H9 (cell line): ENCODE measurements around the gene CACNA1D. TPM values are rescaled to one million over a fixed set of nuclear protein-coding genes. Genes with fewer than 3 reads are reported as not detected.

ENCODE experiments used
- DNase-seq: peaks from one replicate; pipeline ENCODE4 v3.0.0-alpha.2; 2017
- H2AFZ ChIP-seq: one replicate; pipeline ENCODE4 v1.6.1; 2013; ENCODE audit warnings: mild to moderate bottlenecking, low read length, control low read depth, moderate library complexity
- H2AK5ac ChIP-seq: 2 replicates; pipeline ENCODE4 v1.6.1; 2013; ENCODE audit warnings: low read length, control low read depth, mixed read lengths; ENCODE audit not compliant: insufficient read length
- H2BK120ac ChIP-seq: one replicate; pipeline ENCODE4 v1.6.1; 2013; ENCODE audit warnings: low read depth, mild to moderate bottlenecking, low read length, control low read depth, inconsistent platforms; ENCODE audit not compliant: poor library complexity, severe bottlenecking
- H2BK12ac ChIP-seq: 2 replicates; pipeline ENCODE4 v1.6.1; 2013; ENCODE audit warnings: low read length, control low read depth, mixed read lengths, low read depth; ENCODE audit not compliant: insufficient read length
- H2BK15ac ChIP-seq: 2 replicates; pipeline ENCODE4 v1.6.1; 2013; ENCODE audit warnings: low read depth, low read length, control low read depth
- H2BK20ac ChIP-seq: one replicate; pipeline ENCODE4 v1.6.1; 2013; ENCODE audit warnings: low read depth, mild to moderate bottlenecking, low read length, control low read depth, inconsistent platforms; ENCODE audit not compliant: poor library complexity, severe bottlenecking
- H2BK5ac ChIP-seq: 2 replicates; pipeline ENCODE4 v1.6.1; 2013; ENCODE audit warnings: low read length, control low read depth, mixed read lengths; ENCODE audit not compliant: insufficient read length
- H3K14ac ChIP-seq: 2 replicates; pipeline ENCODE4 v1.6.1; 2013; ENCODE audit warnings: low read length, control low read depth; ENCODE audit not compliant: insufficient read depth
- H3K18ac ChIP-seq: 2 replicates; pipeline ENCODE4 v1.6.1; 2013; ENCODE audit warnings: low read depth, mild to moderate bottlenecking, mixed read lengths, low read length, control low read depth; ENCODE audit not compliant: insufficient read length
- H3K23ac ChIP-seq: 2 replicates; pipeline ENCODE4 v1.6.1; 2013; ENCODE audit warnings: low read length, control low read depth, mixed read lengths, low read depth; ENCODE audit not compliant: insufficient read length
- H3K23me2 ChIP-seq: 2 replicates; pipeline ENCODE4 v1.6.1; 2013; ENCODE audit warnings: low read depth, mild to moderate bottlenecking, mixed read lengths, low read length, control low read depth; ENCODE audit not compliant: insufficient read length, poor library complexity, severe bottlenecking
- H3K27ac ChIP-seq: 2 replicates; pipeline ENCODE4 v1.5.1; 2013; ENCODE audit warnings: low read length, control low read depth, mixed read lengths, low read depth; ENCODE audit not compliant: insufficient read length
- H3K27me3 ChIP-seq: 2 replicates; pipeline ENCODE4 v1.6.1; 2013; ENCODE audit warnings: low read length, control low read depth, inconsistent platforms; ENCODE audit not compliant: insufficient read depth
- H3K4ac ChIP-seq: 2 replicates; pipeline ENCODE4 v1.6.1; 2013; ENCODE audit warnings: low read depth, mild to moderate bottlenecking, control low read depth, inconsistent platforms, low read length, moderate library complexity
- H3K4me1 ChIP-seq: 2 replicates; pipeline ENCODE4 v1.6.1; 2013; ENCODE audit warnings: low read length, control low read depth, inconsistent platforms; ENCODE audit not compliant: insufficient read depth
- H3K4me2 ChIP-seq: 2 replicates; pipeline ENCODE4 v1.6.1; 2013; ENCODE audit warnings: low read length, control low read depth, mixed read lengths; ENCODE audit not compliant: insufficient read length, insufficient read depth
- H3K56ac ChIP-seq: 2 replicates; pipeline ENCODE4 v1.6.1; 2013; ENCODE audit warnings: low read depth, mild to moderate bottlenecking, mixed read lengths, low read length, control low read depth; ENCODE audit not compliant: insufficient read length
- H3K79me1 ChIP-seq: 2 replicates; pipeline ENCODE4 v1.6.1; 2013; ENCODE audit warnings: low read depth, mild to moderate bottlenecking, moderate library complexity, low read length, control low read depth, inconsistent platforms; ENCODE audit not compliant: insufficient read depth, poor library complexity, severe bottlenecking
- H3K79me2 ChIP-seq: 2 replicates; pipeline ENCODE4 v1.6.1; 2013; ENCODE audit warnings: low read length, control low read depth, inconsistent platforms; ENCODE audit not compliant: insufficient read depth
- H3K9ac ChIP-seq: 2 replicates; pipeline ENCODE4 v1.6.1; 2013; ENCODE audit warnings: low read length, control low read depth, mixed read lengths; ENCODE audit not compliant: insufficient read length; ENCODE audit errors: extremely low read depth
- H3K9me3 ChIP-seq: one replicate; pipeline ENCODE4 v1.6.1; 2013; ENCODE audit warnings: low read depth, low read length, inconsistent platforms; ENCODE audit not compliant: control insufficient read depth
- H3T11ph ChIP-seq: one replicate; pipeline ENCODE4 v1.6.1; 2013; ENCODE audit warnings: mild to moderate bottlenecking, low read length, control low read depth, inconsistent platforms
- H4K20me1 ChIP-seq: one replicate; pipeline ENCODE4 v1.6.1; 2013; ENCODE audit not compliant: control insufficient read depth, insufficient read length, insufficient read depth
- H4K5ac ChIP-seq: 2 replicates; pipeline ENCODE4 v1.6.1; 2013; ENCODE audit warnings: low read depth, mild to moderate bottlenecking, mixed read lengths, low read length, control low read depth; ENCODE audit not compliant: insufficient read length
- H4K8ac ChIP-seq: replicated peaks from 2 replicates; pipeline ENCODE4 v1.6.1; 2013; ENCODE audit warnings: low read length, control low read depth, mixed read lengths, low read depth; ENCODE audit not compliant: insufficient read length
- H4K91ac ChIP-seq: 2 replicates; pipeline ENCODE4 v1.6.1; 2013; ENCODE audit warnings: low read depth, mild to moderate bottlenecking, moderate library complexity, mixed read lengths, low read length, control low read depth; ENCODE audit not compliant: insufficient read length
- H3K27ac Mint-ChIP-seq, 3 experiments: 2 replicates in 2 of 3; 3 replicates in 1 of 3; pipeline ENCODE4 v1.8.0; 2020 to 2021; ENCODE audit warnings: mixed read lengths in 3 of 3, mild to moderate bottlenecking in 1 of 3, moderate library complexity in 1 of 3
- H3K27me3 Mint-ChIP-seq: 2 replicates; pipeline ENCODE4 v1.8.0; 2021; ENCODE audit warnings: low read depth, mild to moderate bottlenecking, moderate library complexity, mixed read lengths
- H3K36me3 Mint-ChIP-seq, 3 experiments: 2 replicates in 2 of 3; 3 replicates in 1 of 3; pipeline ENCODE4 v1.8.0; 2020 to 2021; ENCODE audit warnings: low read depth in 3 of 3, mixed read lengths in 3 of 3; ENCODE audit not compliant: insufficient read depth in 1 of 3
- H3K4me1 Mint-ChIP-seq, 2 experiments: 2 replicates each; pipeline ENCODE4 v1.8.0; 2020; ENCODE audit warnings: mixed read lengths in 2 of 2
- H3K4me3 Mint-ChIP-seq, 2 experiments: 2 replicates in 1 of 2; 3 replicates in 1 of 2; pipeline ENCODE4 v1.8.0; 2020 to 2021; ENCODE audit warnings: mild to moderate bottlenecking in 2 of 2, mixed read lengths in 2 of 2, moderate library complexity in 1 of 2
- H3K9me3 Mint-ChIP-seq, 2 experiments: 2 replicates in 1 of 2; 3 replicates in 1 of 2; pipeline ENCODE4 v1.8.0; 2020; ENCODE audit warnings: mild to moderate bottlenecking in 2 of 2, mixed read lengths in 2 of 2, moderate library complexity in 1 of 2
- WGBS: extraction: QIAGEN DNeasy Blood & Tissue Kit; methylation state at CpG from one replicate; pipeline ENCODE4 v1.1.7; 2013; ENCODE audit warnings: missing lambda C conversion rate, low lambda C conversion rate, mixed read lengths; ENCODE audit not compliant: insufficient read length; ENCODE audit errors: extremely low coverage; 5-methylcytosine and 5-hydroxymethylcytosine counted together
- total RNA-seq: library from RNA; stranded (reverse); gene quantifications from 2 replicates; pipeline ENCODE4 v1.2.1, GENCODE V29; 2021
- TF ChIP-seq, protein P1 (sequence below): fragments of 200-600 bp; sonication (generic); conservative IDR thresholded peaks from 3 replicates; pipeline ENCODE4 v1.8.0; 2021; ENCODE audit warnings: antibody characterized with exemption, mild to moderate bottlenecking

The CACNA1D gene
- total RNA-seq, 1 experiment from 2014 or later: 3.5 TPM

DNA sequence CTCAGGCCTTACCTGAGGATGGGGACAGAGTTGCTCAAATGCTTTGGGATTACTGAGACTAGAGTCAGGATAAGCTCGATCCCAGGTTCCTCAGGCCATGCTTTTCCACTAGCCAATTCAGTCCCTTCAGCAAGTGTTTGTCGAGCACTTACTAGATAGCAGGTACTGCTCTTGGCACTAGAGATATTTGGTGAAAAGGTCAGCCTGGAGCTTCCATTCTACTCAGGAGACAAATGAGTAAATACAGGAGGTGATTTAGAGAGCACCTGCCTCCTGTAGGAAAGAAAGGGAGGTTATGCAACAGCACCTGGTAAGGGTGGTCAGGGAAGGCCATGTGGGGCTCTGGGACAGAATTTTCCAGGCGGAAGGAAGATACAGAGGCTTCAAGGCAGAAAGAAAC, 99.9 kb downstream of the CACNA1D start:
- H3K27me3 Mint-ChIP-seq: no peaks in the 10 kb centered on the region
- Histone ChIP-seq H3K23me2 (no peaks in the 10 kb centered on the region), H3K23ac (no peak overlapping the region), H3K4me1 (no peaks in the 10 kb centered on the region), H3K27me3 (no peaks in the 10 kb centered on the region), H2AK5ac (no peak overlapping the region), H3K56ac (no peak overlapping the region), H3K79me1 (no peaks in the 10 kb centered on the region), H2BK12ac (no peak overlapping the region), H3K4ac (no peak overlapping the region), H2AFZ (no peak overlapping the region), H3K4me2 (no peak overlapping the region), H2BK20ac (no peak overlapping the region), H3K27ac (no peak overlapping the region), H4K8ac (no peak overlapping the region), H4K5ac (no peak overlapping the region), H4K91ac (no peak overlapping the region), H3K18ac (no peak overlapping the region), H2BK5ac (no peak overlapping the region), H2BK15ac (no peak overlapping the region), H2BK120ac (no peak overlapping the region), H3K9me3 (no peaks in the 10 kb centered on the region), H3K79me2 (no peaks in the 10 kb centered on the region), H4K20me1 (no peaks in the 10 kb centered on the region), H3T11ph (no peak overlapping the region), H3K9ac (no peak overlapping the region), H3K14ac (no peak overlapping the region)
- 0 out of 5 replicates have a peak, but pooled peaks cover 0 to 3% of the 10 kb centered on the region in 2 experiments for H3K9me3 Mint-ChIP-seq
- H3K27ac Mint-ChIP-seq: no peak overlapping the region; a peak in 1 of 7 replicates
- no CpG with 5 or more reads among the region's 3 CpGs for WGBS
- DNase-seq: no peak
- TF ChIP-seq, protein P1, sequence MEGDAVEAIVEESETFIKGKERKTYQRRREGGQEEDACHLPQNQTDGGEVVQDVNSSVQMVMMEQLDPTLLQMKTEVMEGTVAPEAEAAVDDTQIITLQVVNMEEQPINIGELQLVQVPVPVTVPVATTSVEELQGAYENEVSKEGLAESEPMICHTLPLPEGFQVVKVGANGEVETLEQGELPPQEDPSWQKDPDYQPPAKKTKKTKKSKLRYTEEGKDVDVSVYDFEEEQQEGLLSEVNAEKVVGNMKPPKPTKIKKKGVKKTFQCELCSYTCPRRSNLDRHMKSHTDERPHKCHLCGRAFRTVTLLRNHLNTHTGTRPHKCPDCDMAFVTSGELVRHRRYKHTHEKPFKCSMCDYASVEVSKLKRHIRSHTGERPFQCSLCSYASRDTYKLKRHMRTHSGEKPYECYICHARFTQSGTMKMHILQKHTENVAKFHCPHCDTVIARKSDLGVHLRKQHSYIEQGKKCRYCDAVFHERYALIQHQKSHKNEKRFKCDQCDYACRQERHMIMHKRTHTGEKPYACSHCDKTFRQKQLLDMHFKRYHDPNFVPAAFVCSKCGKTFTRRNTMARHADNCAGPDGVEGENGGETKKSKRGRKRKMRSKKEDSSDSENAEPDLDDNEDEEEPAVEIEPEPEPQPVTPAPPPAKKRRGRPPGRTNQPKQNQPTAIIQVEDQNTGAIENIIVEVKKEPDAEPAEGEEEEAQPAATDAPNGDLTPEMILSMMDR: no peak
- H3K4me3 Mint-ChIP-seq: no peak overlapping the region
- H3K36me3 Mint-ChIP-seq: no peaks in the 10 kb centered on the region
- no peaks in the 10 kb centered on the region for H3K4me1 Mint-ChIP-seq
